Activated CD4-positive, CD25-positive, alpha-beta regulatory T cell treated with anti-CD3 and anti-CD28 coated beads, Interleukin-2, amount 50 U/mL, for 16 hours (primary cell): Measurements from ENCODE around the gene B3GAT1.

Experiments used
- DNase-seq: peaks from one replicate; pipeline ENCODE4 v3.0.0-alpha.2; 2020; ENCODE audit warnings: low read depth, low spot score

Gene B3GAT1

GRCh38 chr11:134409552-134410429 lies 2.3 kb downstream of the B3GAT1 start:
- DNase-seq, result no peak

GRCh38 chr11:134407923-134408322 lies 4.1 kb downstream of the B3GAT1 start:
- DNase-seq, result no peak

- no peak for DNase-seq
Measured at GRCh38 chr11:134407321-134407828, 4.7 kb downstream of the B3GAT1 start.

GRCh38 chr11:134406264-134407185 lies 5.5 kb downstream of the B3GAT1 start:
- no peak for DNase-seq

- DNase-seq, result no peak
Measured at GRCh38 chr11:134405841-134406240, 6.2 kb downstream of the B3GAT1 start.

GRCh38 chr11:134405436-134405835 lies 6.6 kb downstream of the B3GAT1 start:
- no peak for DNase-seq

GRCh38 chr11:134404575-134405341 lies 7.3 kb downstream of the B3GAT1 start:
- DNase-seq, result no peak

- DNase-seq, result no peak
Measured at GRCh38 chr11:134402910-134403309, 9.1 kb downstream of the B3GAT1 start.

GRCh38 chr11:134401825-134402809 lies 9.9 kb downstream of the B3GAT1 start:
- DNase-seq, result no peak

GRCh38 chr11:134399996-134400395 lies 12.0 kb downstream of the B3GAT1 start:
- DNase-seq, result no peak

- no peak for DNase-seq
Measured at GRCh38 chr11:134399293-134399654, 12.8 kb downstream of the B3GAT1 start.

- DNase-seq, result no peak
Measured at GRCh38 chr11:134398644-134399292, 13.3 kb downstream of the B3GAT1 start.

GRCh38 chr11:134398079-134398444 lies 14.0 kb downstream of the B3GAT1 start:
- DNase-seq, result no peak

GRCh38 chr11:134397304-134398078 lies 14.6 kb downstream of the B3GAT1 start:
- DNase-seq, result no peak

GRCh38 chr11:134395002-134395401 lies 17.0 kb downstream of the B3GAT1 start:
- DNase-seq, result no peak

GRCh38 chr11:134394311-134394710 lies 17.7 kb downstream of the B3GAT1 start:
- DNase-seq, result no peak

GRCh38 chr11:134393638-134394037 lies 18.4 kb downstream of the B3GAT1 start:
- no peak for DNase-seq

- no peak for DNase-seq
Measured at GRCh38 chr11:134392953-134393615, 19.0 kb downstream of the B3GAT1 start.

- no peak for DNase-seq
Measured at GRCh38 chr11:134391656-134392055, 20.4 kb downstream of the B3GAT1 start.
